HepG2 (cell line): ENCODE results near the gene FASLG. TPM values are rescaled to one million over a fixed set of nuclear protein-coding genes. Genes with fewer than 3 reads are reported as not detected.

Experiments
- ATAC-seq: fragments of 200-7000 bp; cut with Tn5 transposase; 3 replicates; pipeline ENCODE4 v1.9.1; 2020; ENCODE audit warnings: mild to moderate bottlenecking, moderate library complexity
- BruUV-seq: library from RNA; stranded (reverse); fragments of 400-500 nt; replicated peaks from 2 replicates; lab custom pipeline; 2021; lab: Mats Ljungman, UMichigan
- CTCF ChIA-PET: fragments of 300-600 bp; formaldehyde crosslinking; extraction: SDS; loops from one replicate; lab custom pipeline; 2021; ENCODE audit warnings: low total read pairs, inconsistent platforms, low intra/inter-chr PET ratio; lab: Yijun Ruan, JAX
- POLR2A ChIA-PET: fragments of 350-600 bp; sonication (Branson Sonifier 250); formaldehyde crosslinking; loops from one replicate; lab custom pipeline; 2020; ENCODE audit warnings: antibody characterized with exemption, inconsistent platforms; lab: Yijun Ruan, JAX
- DNase-seq: peaks from one replicate; pipeline ENCODE4 v3.0.0-alpha.2; 2015; ENCODE audit warnings: low spot score
- FAIRE-seq: peaks from 3 replicates; lab custom pipeline; 2011; peaks lifted over from hg19 to GRCh38; lab: Jason Lieb, UNC
- H2AFZ ChIP-seq: one replicate; pipeline ENCODE4 v1.6.1; 2011; ENCODE audit warnings: low read length, inconsistent platforms
- H3K27ac ChIP-seq: fragments of 300-600 bp; 3 replicates; pipeline ENCODE4 v1.8.0; 2011; ENCODE audit warnings: mixed run types, mild to moderate bottlenecking, mixed read lengths, low read length, inconsistent platforms; ENCODE audit not compliant: insufficient read depth; ENCODE audit errors: extremely low read length
- H3K27me3 ChIP-seq, 2 experiments: fragments of 200-600 bp in 1 of 2; 2 replicates in 1 of 2; 3 replicates in 1 of 2; pipeline versions ENCODE4 v1.6.0 to v1.8.0; 2011; ENCODE audit warnings: low read length in 2 of 2, mild to moderate bottlenecking in 2 of 2, moderate library complexity in 2 of 2, inconsistent platforms in 1 of 2; ENCODE audit not compliant: insufficient read depth in 2 of 2, control insufficient read depth in 1 of 2
- H3K36me3 ChIP-seq, 2 experiments: fragments of 200-600 bp in 1 of 2; replicated peaks in 1 of 2; 2 replicates in 1 of 2; 3 replicates in 1 of 2; pipeline versions ENCODE4 v1.5.1 to v1.8.0; 2011; ENCODE audit warnings: low read length in 2 of 2, inconsistent platforms in 1 of 2; ENCODE audit not compliant: insufficient read depth in 2 of 2, control insufficient read depth in 1 of 2
- H3K4me1 ChIP-seq: 2 replicates; pipeline ENCODE4 v1.5.1; 2012; ENCODE audit warnings: low read length, inconsistent platforms; ENCODE audit not compliant: insufficient read depth
- H3K4me2 ChIP-seq: 2 replicates; pipeline ENCODE4 v1.6.0; 2011; ENCODE audit warnings: low read depth, low read length, inconsistent platforms
- H3K4me3 ChIP-seq, 3 experiments: fragments of 200-600 bp in 1 of 3; sonication (generic), shearing (Covaris generic) in 1 of 3; replicated peaks in 1 of 3; 2 replicates each; pipeline ENCODE4 v1.5.1; 2011 to 2016; ENCODE audit warnings: low read length in 3 of 3, inconsistent platforms in 2 of 3, low read depth in 2 of 3, mild to moderate bottlenecking in 2 of 3, control low read depth in 1 of 3, mixed read lengths in 1 of 3; ENCODE audit not compliant: insufficient read depth in 1 of 3
- H3K79me2 ChIP-seq: one replicate; pipeline ENCODE4 v1.6.1; 2011; ENCODE audit warnings: low read length, inconsistent platforms; ENCODE audit not compliant: insufficient read depth
- H3K9ac ChIP-seq: 2 replicates; pipeline ENCODE4 v1.6.0; 2011; ENCODE audit warnings: mild to moderate bottlenecking, low read depth, low read length, inconsistent platforms; ENCODE audit not compliant: insufficient read depth
- H3K9me3 ChIP-seq: 2 replicates; pipeline ENCODE4 v1.5.1; 2012; ENCODE audit warnings: mild to moderate bottlenecking, low read length
- H4K20me1 ChIP-seq: 2 replicates; pipeline ENCODE4 v1.6.0; 2011; ENCODE audit warnings: inconsistent platforms, mild to moderate bottlenecking, low read length, moderate library complexity; ENCODE audit not compliant: insufficient read depth
- BCL6 ChIP-seq: IDR thresholded peaks from 2 replicates; pipeline ENCODE4 v1.6.1; 2016; ENCODE audit warnings: missing genetic modification reagents, missing compliant biosample characterization
- CBX5 ChIP-seq: sonication (generic); formaldehyde crosslinking; IDR thresholded peaks from 2 replicates; pipeline ENCODE4 v1.4.0; 2020; ENCODE audit warnings: missing genetic modification reagents, borderline replicate concordance
- CHD4 ChIP-seq: fragments of 200-600 bp; sonication (generic); IDR thresholded peaks from 2 replicates; pipeline ENCODE4 v1.7.0; 2017; ENCODE audit warnings: mild to moderate bottlenecking, low read length, borderline replicate concordance
- ETV5 ChIP-seq: IDR thresholded peaks from 2 replicates; pipeline ENCODE4 v1.6.1; 2018; ENCODE audit warnings: missing biosample characterization, missing genetic modification reagents, inconsistent platforms, borderline replicate concordance
- LCORL ChIP-seq, 2 experiments: fragments of 450-650 bp in 1 of 2; sonication (generic) in 1 of 2; formaldehyde crosslinking in 1 of 2; IDR thresholded peaks; 2 replicates each; pipeline versions ENCODE4 v1.5.0 to v1.6.1; 2017 to 2020; ENCODE audit warnings: antibody characterized with exemption in 1 of 2, missing genetic modification reagents in 1 of 2
- SAP130 ChIP-seq: IDR thresholded peaks from 2 replicates; pipeline ENCODE4 v1.6.1; 2016; ENCODE audit warnings: low read depth
- SOX13 ChIP-seq, 3 experiments: fragments of 450-650 bp in 1 of 3; sonication (generic) in 1 of 3; formaldehyde crosslinking in 1 of 3; IDR thresholded peaks in 2 of 3; conservative IDR thresholded peaks in 1 of 3; 2 replicates each; pipeline versions ENCODE4 v1.5.0 to v1.6.1; 2016 to 2020; ENCODE audit warnings: antibody characterized with exemption in 1 of 3, mild to moderate bottlenecking in 1 of 3, missing compliant biosample characterization in 1 of 3, missing genetic modification reagents in 1 of 3, moderate library complexity in 1 of 3
- SOX5 ChIP-seq: IDR thresholded peaks from 2 replicates; pipeline ENCODE4 v1.6.1; 2016; ENCODE audit warnings: borderline replicate concordance
- ZFYVE20 ChIP-seq: sonication (generic); formaldehyde crosslinking; IDR thresholded peaks from 2 replicates; pipeline ENCODE4 v1.8.0; 2023; ENCODE audit warnings: low read depth, mild to moderate bottlenecking, moderate library complexity, missing genetic modification reagents, borderline replicate concordance
- ZZZ3 ChIP-seq: sonication (generic); formaldehyde crosslinking; IDR thresholded peaks from 2 replicates; pipeline ENCODE4 v1.4.0; 2020; ENCODE audit warnings: missing genetic modification reagents, mild to moderate bottlenecking, borderline replicate concordance
- WGBS: methylation state at CpG from one replicate; pipeline ENCODE4 v1.1.6; 2017; ENCODE audit warnings: low lambda C conversion rate; 5-methylcytosine and 5-hydroxymethylcytosine counted together
- in situ Hi-C: cut with HindIII; loops from 2 replicates; pipeline ENCODE4 v1.10.0; 2017; ENCODE audit warnings: low pct_unique_long_range_greater_than_20kb; ENCODE audit not compliant: extremely low pct_ligation_motif_present
- intact Hi-C: fragments of 100-400 bp; cut with micrococcal nuclease; formaldehyde crosslinking; loops from one replicate; pipeline ENCODE4 v1.10.0; 2022; ENCODE audit not compliant: unreplicated experiment
- polyA plus RNA-seq, 8 experiments: library from polyadenylated mRNA; depleted of rRNA in 3 of 8; stranded (reverse) in 7 of 8; unstranded in 1 of 8; fragments of >200 nt; fragmentation: Illumina TruSeq in 4 of 8; extraction: Trizol in 4 of 8; gene quantifications; 2 replicates each; pipeline versions ENCODE4 v1.2.1 to v1.2.3, GENCODE V29; 2011 to 2016; ENCODE audit warnings: low read depth in 4 of 8, missing spikeins in 1 of 8, mixed read lengths in 1 of 8; ENCODE audit not compliant: insufficient read depth in 1 of 8
- total RNA-seq, 5 experiments: library from RNA; depleted of rRNA; stranded (reverse); fragments of >200 nt; fragmentation: Illumina TruSeq; extraction: Trizol; gene quantifications; 2 replicates each; pipeline ENCODE4 v1.2.3, GENCODE V29; 2016; ENCODE audit warnings: low read depth in 1 of 5
- TF ChIP-seq, protein P1 (sequence below): sonication (generic); formaldehyde crosslinking; conservative IDR thresholded peaks from 2 replicates; pipeline ENCODE4 v1.4.0; 2020; ENCODE audit warnings: mild to moderate bottlenecking, missing genetic modification reagents, moderate library complexity
- TF ChIP-seq, protein P2 (sequence below): sonication (generic); formaldehyde crosslinking; IDR thresholded peaks from 2 replicates; pipeline ENCODE4 v1.4.0; 2020; ENCODE audit warnings: missing genetic modification reagents, borderline replicate concordance

FASLG gene
- total and polyA plus RNA-seq, 2 of the 13 experiments (the other 11 are each of a cell fraction or from before 2014, with no cell fraction given): 0.08 TPM; not detected in 1

DNA sequence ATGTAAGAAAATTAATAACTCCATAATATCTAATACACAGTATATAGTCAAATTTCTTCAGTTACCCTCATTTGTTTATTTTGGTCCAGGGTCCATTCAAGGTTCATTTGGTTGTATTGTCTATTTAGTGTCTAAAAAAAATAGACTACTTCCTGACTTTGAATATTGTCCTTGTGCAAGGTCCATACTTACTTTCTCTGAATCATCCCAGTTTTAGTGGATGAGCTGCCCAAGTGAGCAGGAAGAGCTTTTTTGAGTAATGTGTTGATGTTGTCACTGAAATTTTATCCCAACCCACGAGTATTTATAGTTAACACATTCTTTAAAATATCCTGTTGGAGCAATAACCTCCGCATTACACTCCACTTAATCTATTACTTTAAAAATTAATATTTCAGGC is 45.6 kb upstream of the FASLG start (continued):
- TF ChIP-seq, protein P1, sequence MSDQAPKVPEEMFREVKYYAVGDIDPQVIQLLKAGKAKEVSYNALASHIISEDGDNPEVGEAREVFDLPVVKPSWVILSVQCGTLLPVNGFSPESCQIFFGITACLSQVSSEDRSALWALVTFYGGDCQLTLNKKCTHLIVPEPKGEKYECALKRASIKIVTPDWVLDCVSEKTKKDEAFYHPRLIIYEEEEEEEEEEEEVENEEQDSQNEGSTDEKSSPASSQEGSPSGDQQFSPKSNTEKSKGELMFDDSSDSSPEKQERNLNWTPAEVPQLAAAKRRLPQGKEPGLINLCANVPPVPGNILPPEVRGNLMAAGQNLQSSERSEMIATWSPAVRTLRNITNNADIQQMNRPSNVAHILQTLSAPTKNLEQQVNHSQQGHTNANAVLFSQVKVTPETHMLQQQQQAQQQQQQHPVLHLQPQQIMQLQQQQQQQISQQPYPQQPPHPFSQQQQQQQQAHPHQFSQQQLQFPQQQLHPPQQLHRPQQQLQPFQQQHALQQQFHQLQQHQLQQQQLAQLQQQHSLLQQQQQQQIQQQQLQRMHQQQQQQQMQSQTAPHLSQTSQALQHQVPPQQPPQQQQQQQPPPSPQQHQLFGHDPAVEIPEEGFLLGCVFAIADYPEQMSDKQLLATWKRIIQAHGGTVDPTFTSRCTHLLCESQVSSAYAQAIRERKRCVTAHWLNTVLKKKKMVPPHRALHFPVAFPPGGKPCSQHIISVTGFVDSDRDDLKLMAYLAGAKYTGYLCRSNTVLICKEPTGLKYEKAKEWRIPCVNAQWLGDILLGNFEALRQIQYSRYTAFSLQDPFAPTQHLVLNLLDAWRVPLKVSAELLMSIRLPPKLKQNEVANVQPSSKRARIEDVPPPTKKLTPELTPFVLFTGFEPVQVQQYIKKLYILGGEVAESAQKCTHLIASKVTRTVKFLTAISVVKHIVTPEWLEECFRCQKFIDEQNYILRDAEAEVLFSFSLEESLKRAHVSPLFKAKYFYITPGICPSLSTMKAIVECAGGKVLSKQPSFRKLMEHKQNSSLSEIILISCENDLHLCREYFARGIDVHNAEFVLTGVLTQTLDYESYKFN: 0 out of 2 replicates have a peak, but pooled peaks have one; percentile 31
- TF ChIP-seq LCORL (IDR thresholded peaks at IDR 0.05) (0 out of 2 replicates have a peak, but pooled peaks have one; percentile 31), LCORL (CRISPR knock-in tag; IDR thresholded peaks at IDR 0.05) (no peak), SAP130 (CRISPR knock-in tag) (no peak), BCL6 (CRISPR knock-in tag) (0 out of 2 replicates have a peak, but pooled peaks have one; percentile 13), SOX5 (CRISPR knock-in tag) (peak; percentile 75), ZFYVE20 (CRISPR knock-in tag) (no peak), ETV5 (CRISPR knock-in tag) (peak; percentile 53; the same call in 1 of the 2 replicates), SOX13 (IDR thresholded peaks at IDR 0.05) (no peak), SOX13 (CRISPR knock-in tag; conservative IDR thresholded peaks at IDR 0.05 in 1 of 2, IDR thresholded peaks at IDR 0.05 in 1 of 2) (peak in 1 of 2 experiments; percentile 41; a peak in 1 of 4 replicates)

DNA sequence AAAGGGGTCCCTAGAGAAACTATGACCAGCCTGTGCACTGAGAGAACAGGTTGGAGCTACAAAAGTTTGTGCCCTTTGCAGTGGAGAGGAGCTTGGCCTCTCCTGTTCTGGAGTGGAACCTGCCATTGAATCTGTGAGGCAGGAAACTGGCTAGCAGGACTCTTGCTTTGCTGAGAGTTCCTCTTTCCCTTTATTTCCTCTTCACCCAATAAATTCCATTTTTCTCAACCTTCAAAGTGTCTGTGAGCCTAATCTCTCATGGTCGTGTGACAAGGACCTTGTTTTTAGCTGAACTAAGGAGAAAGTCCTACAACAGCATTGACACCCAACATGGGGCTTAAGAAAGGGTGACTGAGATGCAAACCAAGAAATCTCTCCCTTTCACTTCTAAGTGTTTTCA is 42.7 kb upstream of the FASLG start:
- Histone ChIP-seq H3K79me2 (no peaks in the 10 kb centered on the region), H3K4me3 (no peak overlapping the region), H3K27ac (no peak overlapping the region), H3K9ac (no peak overlapping the region), H3K4me2 (no peak overlapping the region), H3K9me3 (peaks cover 14% of the 10 kb centered on the region), H3K36me3 (no peaks in the 10 kb centered on the region; a peak in 2 of 5 replicates), H3K27me3 (no peaks in the 10 kb centered on the region; a peak in 1 of 5 replicates), H2AFZ (no peak overlapping the region), H3K4me1 (peaks cover 9% of the 10 kb centered on the region), H4K20me1 (no peaks in the 10 kb centered on the region)
- ChIA-PET POLR2A (no interaction called here), CTCF (no interaction called here)
- BruUV-seq: no TSS peak
- no peak for FAIRE-seq
- WGBS: 0% methylated on average over 1 of the region's 1 CpG
- ATAC-seq: no peak
- DNase-seq: no peak
- TF ChIP-seq ZZZ3 (CRISPR knock-in tag) (no peak), CHD4 (no peak), CBX5 (CRISPR knock-in tag) (no peak)
- TF ChIP-seq, protein P2, sequence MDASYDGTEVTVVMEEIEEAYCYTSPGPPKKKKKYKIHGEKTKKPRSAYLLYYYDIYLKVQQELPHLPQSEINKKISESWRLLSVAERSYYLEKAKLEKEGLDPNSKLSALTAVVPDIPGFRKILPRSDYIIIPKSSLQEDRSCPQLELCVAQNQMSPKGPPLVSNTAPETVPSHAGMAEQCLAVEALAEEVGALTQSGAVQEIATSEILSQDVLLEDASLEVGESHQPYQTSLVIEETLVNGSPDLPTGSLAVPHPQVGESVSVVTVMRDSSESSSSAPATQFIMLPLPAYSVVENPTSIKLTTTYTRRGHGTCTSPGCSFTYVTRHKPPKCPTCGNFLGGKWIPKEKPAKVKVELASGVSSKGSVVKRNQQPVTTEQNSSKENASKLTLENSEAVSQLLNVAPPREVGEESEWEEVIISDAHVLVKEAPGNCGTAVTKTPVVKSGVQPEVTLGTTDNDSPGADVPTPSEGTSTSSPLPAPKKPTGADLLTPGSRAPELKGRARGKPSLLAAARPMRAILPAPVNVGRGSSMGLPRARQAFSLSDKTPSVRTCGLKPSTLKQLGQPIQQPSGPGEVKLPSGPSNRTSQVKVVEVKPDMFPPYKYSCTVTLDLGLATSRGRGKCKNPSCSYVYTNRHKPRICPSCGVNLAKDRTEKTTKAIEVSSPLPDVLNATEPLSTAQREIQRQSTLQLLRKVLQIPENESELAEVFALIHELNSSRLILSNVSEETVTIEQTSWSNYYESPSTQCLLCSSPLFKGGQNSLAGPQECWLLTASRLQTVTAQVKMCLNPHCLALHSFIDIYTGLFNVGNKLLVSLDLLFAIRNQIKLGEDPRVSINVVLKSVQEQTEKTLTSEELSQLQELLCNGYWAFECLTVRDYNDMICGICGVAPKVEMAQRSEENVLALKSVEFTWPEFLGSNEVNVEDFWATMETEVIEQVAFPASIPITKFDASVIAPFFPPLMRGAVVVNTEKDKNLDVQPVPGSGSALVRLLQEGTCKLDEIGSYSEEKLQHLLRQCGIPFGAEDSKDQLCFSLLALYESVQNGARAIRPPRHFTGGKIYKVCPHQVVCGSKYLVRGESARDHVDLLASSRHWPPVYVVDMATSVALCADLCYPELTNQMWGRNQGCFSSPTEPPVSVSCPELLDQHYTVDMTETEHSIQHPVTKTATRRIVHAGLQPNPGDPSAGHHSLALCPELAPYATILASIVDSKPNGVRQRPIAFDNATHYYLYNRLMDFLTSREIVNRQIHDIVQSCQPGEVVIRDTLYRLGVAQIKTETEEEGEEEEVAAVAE (CRISPR knock-in tag): no peak
- intact Hi-C loops: loop anchor here (5.0 kb wide), 1 partner anchor 979 kb away; no protein-coding TSS in a partner anchor
- in situ Hi-C loops: loop anchor here (10.0 kb wide), 1 partner anchor 109 kb away; no protein-coding TSS in a partner anchor
